Measurements from ENCODE around the gene PP2D1. TPM values are rescaled to one million over a fixed set of nuclear protein-coding genes. Genes with fewer than 3 reads are reported as not detected.

PP2D1 gene
- total RNA-seq, 1 donor from 2014 or later = not detected

Other genes with a start within 250 kb of the PP2D1 start
- gene EFHB, start 78.0 kb downstream of the PP2D1 start, total RNA-seq = 0.43 TPM in 1 of 2 replicates, not detected in the other
- 39.6 and 41.8 TPM in 2 replicates for gene RAB5A, start 65.2 kb downstream of the PP2D1 start, total RNA-seq
- 70.2 and 72.9 TPM in 2 replicates for gene KAT2B, start 28.2 kb upstream of the PP2D1 start, total RNA-seq
- 29.7 and 30.5 TPM in 2 replicates for gene SGO1, start 173.9 kb upstream of the PP2D1 start, total RNA-seq

Measured in T-helper 2 cell treated with Interferon-gamma antibody and Interleukin-4, amounts not matched to agents 100 ng/mL and 5 ng/mL, for 36 hours (primary cell).